Neural progenitor cell (in vitro differentiated cells): ENCODE measurements around the gene P2RY6. TPM values are rescaled to one million over a fixed set of nuclear protein-coding genes. Genes with fewer than 3 reads are reported as not detected.
A peak's percentile ranks its signal among the peaks of the same experiment; 100 is the strongest.

ENCODE experiments used
- DNase-seq: peaks from one replicate; pipeline ENCODE4 v3.0.0-alpha.2; 2016; ENCODE audit warnings: low spot score
- H2AFZ ChIP-seq: fragments of 200-600 bp; sonication (generic); replicated peaks from 2 replicates; pipeline ENCODE4 v1.6.1; 2016; ENCODE audit warnings: antibody characterized with exemption
- H3F3A ChIP-seq: fragments of 200-600 bp; sonication (generic); 2 replicates; pipeline ENCODE4 v1.6.1; 2016; ENCODE audit warnings: antibody characterized with exemption, low read depth
- H3K27ac ChIP-seq: fragments of 200-600 bp; sonication (generic); 2 replicates; pipeline ENCODE4 v1.5.1; 2016; ENCODE audit warnings: mild to moderate bottlenecking
- H3K27me3 ChIP-seq: fragments of 200-600 bp; sonication (generic); 2 replicates; pipeline ENCODE4 v1.6.1; 2016; ENCODE audit warnings: mild to moderate bottlenecking, moderate library complexity
- H3K36me3 ChIP-seq: fragments of 200-600 bp; sonication (generic); 2 replicates; pipeline ENCODE4 v1.5.1; 2016
- H3K4me1 ChIP-seq: fragments of 200-600 bp; sonication (generic); 2 replicates; pipeline ENCODE4 v1.6.1; 2016; ENCODE audit warnings: mixed run types
- H3K4me2 ChIP-seq: fragments of 200-600 bp; sonication (generic); 2 replicates; pipeline ENCODE4 v1.6.1; 2016
- H3K4me3 ChIP-seq: fragments of 200-600 bp; sonication (generic); 2 replicates; pipeline ENCODE4 v1.5.1; 2016
- H3K79me2 ChIP-seq: fragments of 200-600 bp; sonication (generic); 2 replicates; pipeline ENCODE4 v1.6.1; 2016; ENCODE audit warnings: low read depth
- H3K9ac ChIP-seq: fragments of 200-600 bp; sonication (generic); 2 replicates; pipeline ENCODE4 v1.6.1; 2016
- H3K9me3 ChIP-seq: fragments of 200-600 bp; sonication (generic); 2 replicates; pipeline ENCODE4 v1.5.1; 2016; ENCODE audit warnings: low read depth
- H4K20me1 ChIP-seq: fragments of 200-600 bp; sonication (generic); 2 replicates; pipeline ENCODE4 v1.6.1; 2016; ENCODE audit warnings: low read depth
- H3K27ac Mint-ChIP-seq: 3 replicates; pipeline ENCODE4 v1.8.0; 2021; ENCODE audit warnings: mixed read lengths
- H3K27me3 Mint-ChIP-seq: 2 replicates; pipeline ENCODE4 v1.8.0; 2022; ENCODE audit warnings: low read depth, mild to moderate bottlenecking, inconsistent platforms, moderate library complexity, mixed read lengths; ENCODE audit not compliant: insufficient read depth
- H3K36me3 Mint-ChIP-seq: 3 replicates; pipeline ENCODE4 v1.8.0; 2021; ENCODE audit warnings: mixed read lengths
- H3K4me1 Mint-ChIP-seq: 3 replicates; pipeline ENCODE4 v1.8.0; 2021; ENCODE audit warnings: mixed read lengths
- H3K4me3 Mint-ChIP-seq: 3 replicates; pipeline ENCODE4 v1.8.0; 2021; ENCODE audit warnings: mild to moderate bottlenecking, moderate library complexity, mixed read lengths
- H3K9me3 Mint-ChIP-seq: 3 replicates; pipeline ENCODE4 v1.8.0; 2020; ENCODE audit warnings: mixed read lengths
- CTCF ChIP-seq: fragments of 200-600 bp; sonication (generic); IDR thresholded peaks from 2 replicates; pipeline ENCODE4 v1.5.1; 2017; ENCODE audit warnings: antibody characterized with exemption, mild to moderate bottlenecking
- EZH2 ChIP-seq: fragments of 200-600 bp; sonication (generic); IDR thresholded peaks from 2 replicates; pipeline ENCODE4 v1.6.1; 2017; ENCODE audit warnings: antibody characterized with exemption, mild to moderate bottlenecking, moderate library complexity
- EZH2phosphoT487 ChIP-seq: fragments of 200-600 bp; sonication (generic); IDR thresholded peaks from 2 replicates; pipeline ENCODE4 v1.6.1; 2017; ENCODE audit warnings: antibody characterized with exemption
- total RNA-seq: library from RNA; depleted of rRNA; stranded (reverse); fragments of >200 nt; gene quantifications from 2 replicates; pipeline ENCODE4 v1.2.3, GENCODE V29; 2015; ENCODE audit warnings: low replicate concordance

The P2RY6 gene
- total RNA-seq, 1 donor from 2014 or later = not detected

- TF ChIP-seq CTCF (peak; percentile 7), EZH2phosphoT487 (no peak)
- H3K27ac Mint-ChIP-seq = peak overlapping the region; percentile 99
- H3K4me3 ChIP-seq = no peak overlapping the region
- H3K4me3 Mint-ChIP-seq = peak overlapping the region; percentile 50
- H3K4me1 Mint-ChIP-seq = peaks cover 24% of the 10 kb centered on the region
- H3K79me2 ChIP-seq = peaks cover 29% of the 10 kb centered on the region
- peaks cover 3% of the 10 kb centered on the region for H3K9me3 Mint-ChIP-seq
- H3K27me3 ChIP-seq = peaks cover 2% of the 10 kb centered on the region
- H3K36me3 Mint-ChIP-seq = no peaks in the 10 kb centered on the region
- H3K9ac ChIP-seq = no peak overlapping the region
- peaks cover 7% of the 10 kb centered on the region for H3K27me3 Mint-ChIP-seq
- H3F3A ChIP-seq = peaks cover 19% of the 10 kb centered on the region
- H3K36me3 ChIP-seq = no peaks in the 10 kb centered on the region
- no peaks in the 10 kb centered on the region for H3K9me3 ChIP-seq
- peak overlapping the region; percentile 52 for H3K4me2 ChIP-seq
- peaks cover 24% of the 10 kb centered on the region for H4K20me1 ChIP-seq
- no peak overlapping the region for H2AFZ ChIP-seq
- no peak for DNase-seq
- peak overlapping the region; percentile 73 for H3K27ac ChIP-seq
- H3K4me1 ChIP-seq = peaks cover 21% of the 10 kb centered on the region
Observed at GRCh38 chr11:73306069-73306841, 34.1 kb downstream of the P2RY6 start.

GRCh38 chr11:73306977-73307322, 34.8 kb downstream of the P2RY6 start:
- Mint-ChIP-seq H3K4me1 (peaks cover 31% of the 10 kb centered on the region), H3K36me3 (peaks cover 2% of the 10 kb centered on the region), H3K27ac (peak overlapping the region; percentile 99), H3K4me3 (peak overlapping the region; percentile 87), H3K9me3 (peaks cover 3% of the 10 kb centered on the region), H3K27me3 (peaks cover 7% of the 10 kb centered on the region)
- Histone ChIP-seq H4K20me1 (peaks cover 31% of the 10 kb centered on the region), H3K27me3 (peaks cover 2% of the 10 kb centered on the region), H3K4me1 (peaks cover 26% of the 10 kb centered on the region), H3K79me2 (peaks cover 36% of the 10 kb centered on the region), H3K4me3 (peak overlapping the region; percentile 13), H3F3A (peaks cover 19% of the 10 kb centered on the region), H3K9me3 (no peaks in the 10 kb centered on the region), H3K36me3 (no peaks in the 10 kb centered on the region), H3K4me2 (peak overlapping the region; percentile 52), H3K9ac (no peak overlapping the region), H3K27ac (peak overlapping the region; percentile 73), H2AFZ (peak overlapping the region; percentile 3)
- no peak for DNase-seq
- TF ChIP-seq CTCF (no peak), EZH2phosphoT487 (no peak), EZH2 (no peak)

GRCh38 chr11:73307323-73308002, 35.3 kb downstream of the P2RY6 start:
- peak; percentile 99 for DNase-seq
- H3K27me3 ChIP-seq = peaks cover 2% of the 10 kb centered on the region
- no peak overlapping the region for H3K9ac ChIP-seq
- peak overlapping the region; percentile 51 for H2AFZ ChIP-seq
- peaks cover 6% of the 10 kb centered on the region for H3K36me3 Mint-ChIP-seq
- peaks cover 36% of the 10 kb centered on the region for H3K4me1 Mint-ChIP-seq
- peak overlapping the region; percentile 87 for H3K4me3 Mint-ChIP-seq
- peaks cover 3% of the 10 kb centered on the region for H3K9me3 Mint-ChIP-seq
- H4K20me1 ChIP-seq = peaks cover 37% of the 10 kb centered on the region
- H3K79me2 ChIP-seq = peaks cover 41% of the 10 kb centered on the region
- peak overlapping the region; percentile 91 for H3K4me3 ChIP-seq
- no peaks in the 10 kb centered on the region for H3K9me3 ChIP-seq
- H3K27me3 Mint-ChIP-seq = peaks cover 9% of the 10 kb centered on the region
- TF ChIP-seq EZH2phosphoT487 (no peak), CTCF (peak; percentile 92), EZH2 (no peak)
- peaks cover 19% of the 10 kb centered on the region for H3F3A ChIP-seq
- H3K36me3 ChIP-seq = no peaks in the 10 kb centered on the region
- H3K27ac ChIP-seq = peak overlapping the region; percentile 96
- peak overlapping the region; percentile 99 for H3K27ac Mint-ChIP-seq
- peak overlapping the region; percentile 95 for H3K4me2 ChIP-seq
- H3K4me1 ChIP-seq = peaks cover 31% of the 10 kb centered on the region
